Measurements from ENCODE around the gene CLEC2A. TPM values are rescaled to one million over a fixed set of nuclear protein-coding genes. Genes with fewer than 3 reads are reported as not detected.

CLEC2A gene
- total and polyA plus RNA-seq, 2 donors from 2014 or later, result not detected

GRCh38 chr12:9869307-9870161 is 62.6 kb downstream of the CLEC2A start, which contains the start of gene CLEC2B:
Gene CLEC2B, minus strand, starts transcription at chr12:9869354.
- Histone ChIP-seq H3K27me3 (ENCODE audit: control insufficient read depth, insufficient read depth, low read length) (no peaks in the 10 kb centered on the region), H3K4me1 (ENCODE audit: control insufficient read depth in 2 of 3, insufficient read depth in 2 of 3, low read depth in 1 of 3, low read length in 3 of 3) (no peaks in the 10 kb centered on the region), H3K36me3 (ENCODE audit: control insufficient read depth in 2 of 3, insufficient read depth in 3 of 3, low read length in 3 of 3) (no peaks in the 10 kb centered on the region), H3K4me3 (ENCODE audit: low read length in 3 of 3) (peak within 1 kb of the TSS; percentile 38 to 69 (median 48)), H3K27ac (ENCODE audit: low read depth in 2 of 2, low read length in 2 of 2) (peak within 1 kb of the TSS; percentile 40 to 84), H3K9me3 (ENCODE audit: control insufficient read depth in 2 of 3, insufficient read depth in 1 of 3, low read length in 3 of 3) (no peaks in the 10 kb centered on the region), H3K9ac (ENCODE audit: low read length in 3 of 3) (peak within 1 kb of the TSS; percentile 9 to 57 (median 55))
- intact Hi-C loops (cut with DNase I), result no loop called here
- FAIRE-seq, result peak; percentile 89
- DNase-seq, result peak in 2 of 5 donors; percentile 9 to 19
- TF ChIP-seq CTCF (IDR thresholded peaks at IDR 0.05; ENCODE audit: borderline replicate concordance, extremely low read depth, insufficient read depth), result no peak

- TF ChIP-seq CTCF (IDR thresholded peaks at IDR 0.05; ENCODE audit: borderline replicate concordance, extremely low read depth, insufficient read depth), result no peak
- no peaks in the 10 kb centered on the region for H3K9me3 ChIP-seq (ENCODE audit: control insufficient read depth in 2 of 3, insufficient read depth in 1 of 3, low read length in 3 of 3)
- peak overlapping the region in 1 of 3 donors; percentile 57 for H3K9ac ChIP-seq (ENCODE audit: low read length in 3 of 3)
- peak overlapping the region; percentile 40 to 84 for H3K27ac ChIP-seq (ENCODE audit: low read depth in 2 of 2, low read length in 2 of 2)
- H3K36me3 ChIP-seq (ENCODE audit: control insufficient read depth in 2 of 3, insufficient read depth in 3 of 3, low read length in 3 of 3), result no peaks in the 10 kb centered on the region
- H3K27me3 ChIP-seq (ENCODE audit: control insufficient read depth, insufficient read depth, low read length), result no peaks in the 10 kb centered on the region
- DNase-seq (no peak), FAIRE-seq (no peak)
- no peaks in the 10 kb centered on the region for H3K4me1 ChIP-seq (ENCODE audit: control insufficient read depth in 2 of 3, insufficient read depth in 2 of 3, low read depth in 1 of 3, low read length in 3 of 3)
- intact Hi-C loops (cut with DNase I), result no loop called here
- peak overlapping the region in 2 of 3 donors; percentile 38 to 69 for H3K4me3 ChIP-seq (ENCODE audit: low read length in 3 of 3)
Observed at GRCh38 chr12:9868951-9869306, 63.2 kb downstream of the CLEC2A start.

- no peak for DNase-seq
- FAIRE-seq, result no peak
- H3K27me3 ChIP-seq (ENCODE audit: control insufficient read depth, insufficient read depth, low read length), result no peaks in the 10 kb centered on the region
- H3K4me3 ChIP-seq (ENCODE audit: low read length in 3 of 3), result peak overlapping the region; percentile 24 to 69 (median 38)
- H3K27ac ChIP-seq (ENCODE audit: low read depth in 2 of 2, low read length in 2 of 2), result peak overlapping the region; percentile 40 to 58
- no peaks in the 10 kb centered on the region for H3K36me3 ChIP-seq (ENCODE audit: control insufficient read depth in 2 of 3, insufficient read depth in 3 of 3, low read length in 3 of 3)
- no peaks in the 10 kb centered on the region for H3K4me1 ChIP-seq (ENCODE audit: control insufficient read depth in 2 of 3, insufficient read depth in 2 of 3, low read depth in 1 of 3, low read length in 3 of 3)
- H3K9ac ChIP-seq (ENCODE audit: low read length in 3 of 3), result peak overlapping the region in 1 of 3 donors; percentile 57
- intact Hi-C loops (cut with DNase I), result no loop called here
- no peaks in the 10 kb centered on the region for H3K9me3 ChIP-seq (ENCODE audit: control insufficient read depth in 2 of 3, insufficient read depth in 1 of 3, low read length in 3 of 3)
- TF ChIP-seq CTCF (IDR thresholded peaks at IDR 0.05; ENCODE audit: borderline replicate concordance, extremely low read depth, insufficient read depth), result no peak
Observed at GRCh38 chr12:9868311-9868801, 63.8 kb downstream of the CLEC2A start.

All from kidney (tissue), 14 donors.